GM10847 (cell line): ENCODE data around the gene PHACTR1.

Experiments
- POLR2A ChIP-seq: IDR thresholded peaks from 2 replicates; pipeline ENCODE4 v1.6.1; 2011; ENCODE audit not compliant: insufficient read length; ENCODE audit errors: extremely low read depth

Gene PHACTR1

GRCh38 chr6:13157293-13157692 is 440.7 kb downstream of the PHACTR1 start:
- no peak for TF ChIP-seq POLR2A

DNA sequence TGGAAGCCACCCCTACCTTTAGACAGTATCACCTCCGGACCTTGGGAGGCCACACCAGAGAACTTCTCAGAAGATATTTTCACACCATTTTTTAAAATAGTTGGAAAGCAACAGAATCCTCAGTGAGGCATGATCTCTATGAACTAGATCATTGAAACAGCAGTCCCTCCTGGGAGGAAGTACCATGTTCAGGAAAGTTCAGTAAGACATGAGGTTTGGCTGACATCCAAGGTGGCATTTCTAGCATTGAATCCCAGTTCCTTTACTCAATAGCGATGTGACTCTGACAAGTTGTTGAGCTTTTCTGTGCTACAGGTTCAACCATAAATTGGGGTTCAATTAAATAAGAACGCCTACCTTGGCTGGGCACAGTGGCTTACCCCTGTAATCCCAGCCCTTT is 442.7 kb downstream of the PHACTR1 start:
- TF ChIP-seq POLR2A: no peak

GRCh38 chr6:13163161-13163944 is 446.8 kb downstream of the PHACTR1 start:
- no peak for TF ChIP-seq POLR2A

DNA sequence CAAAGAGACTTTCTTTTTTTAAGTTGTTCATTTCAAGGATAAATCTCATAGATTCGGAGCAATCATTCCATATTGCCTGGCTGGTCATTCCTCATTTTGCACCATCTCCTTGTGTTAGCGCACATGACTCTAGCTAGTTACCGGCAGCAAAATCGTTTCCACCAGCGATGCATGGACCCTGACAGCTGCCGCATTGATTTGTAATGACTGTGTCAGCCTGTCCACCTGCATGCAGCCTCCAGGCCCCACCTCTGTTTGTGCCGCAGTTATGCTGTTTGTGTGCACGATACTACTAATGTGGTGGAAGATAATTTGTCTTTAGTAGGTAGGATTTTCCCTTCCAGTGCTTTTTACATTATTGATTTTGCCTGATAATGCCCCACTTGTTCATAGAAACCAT is 447.7 kb downstream of the PHACTR1 start:
- no peak for TF ChIP-seq POLR2A

DNA sequence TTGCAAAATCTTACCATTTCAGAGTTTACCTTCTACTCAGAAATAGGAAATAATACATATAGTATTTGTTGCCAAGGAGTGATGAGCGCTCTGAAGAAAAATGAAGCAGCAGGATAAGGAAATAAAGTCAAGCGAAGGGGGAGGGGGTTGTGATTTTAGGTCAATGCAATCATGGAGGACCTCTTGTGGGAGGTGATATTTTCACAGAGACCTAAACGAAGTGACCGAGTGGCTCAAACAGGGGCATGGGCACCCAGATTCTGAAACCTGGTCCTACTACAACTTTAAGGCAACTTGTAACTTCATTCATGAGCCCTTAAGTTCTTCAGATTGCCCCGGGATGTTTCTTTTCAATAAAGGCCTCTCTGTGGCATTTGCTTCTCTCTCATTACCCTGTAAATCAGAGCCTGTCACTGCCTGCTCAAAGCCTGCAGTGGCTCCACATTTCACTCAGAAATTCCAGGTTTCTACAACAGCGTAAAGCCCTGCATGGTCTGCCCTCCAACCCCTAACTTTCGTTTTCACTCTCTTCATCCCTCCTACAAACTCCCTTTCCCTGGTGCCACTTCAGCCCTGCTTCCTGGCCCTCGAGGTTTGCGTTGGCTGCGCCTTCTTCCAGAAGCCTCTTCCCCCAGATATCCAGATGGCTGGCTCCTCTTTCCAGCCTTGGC is 449.1 kb downstream of the PHACTR1 start:
- no peak for TF ChIP-seq POLR2A

DNA sequence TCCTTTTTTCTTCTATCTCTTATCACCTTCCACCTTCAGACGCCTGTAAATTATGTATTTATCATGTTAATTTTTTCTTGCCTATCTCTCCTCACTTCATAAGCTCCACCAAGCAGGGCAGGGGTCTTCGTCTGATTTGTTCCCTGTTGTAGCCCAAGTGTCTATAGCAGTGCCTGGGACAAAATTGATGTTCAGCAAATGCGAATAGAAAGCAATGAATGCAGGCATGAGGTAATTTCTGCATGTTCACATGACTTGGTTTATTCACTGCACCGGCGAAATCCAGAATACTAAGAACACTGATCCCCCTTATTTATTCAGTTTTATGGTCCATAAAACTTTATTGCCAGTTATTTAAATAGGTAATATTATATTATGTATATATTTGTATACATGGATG is 449.7 kb downstream of the PHACTR1 start:
- no peak for TF ChIP-seq POLR2A

- TF ChIP-seq POLR2A: no peak
Observed at GRCh38 chr6:13166916-13167315, 450.3 kb downstream of the PHACTR1 start.

DNA sequence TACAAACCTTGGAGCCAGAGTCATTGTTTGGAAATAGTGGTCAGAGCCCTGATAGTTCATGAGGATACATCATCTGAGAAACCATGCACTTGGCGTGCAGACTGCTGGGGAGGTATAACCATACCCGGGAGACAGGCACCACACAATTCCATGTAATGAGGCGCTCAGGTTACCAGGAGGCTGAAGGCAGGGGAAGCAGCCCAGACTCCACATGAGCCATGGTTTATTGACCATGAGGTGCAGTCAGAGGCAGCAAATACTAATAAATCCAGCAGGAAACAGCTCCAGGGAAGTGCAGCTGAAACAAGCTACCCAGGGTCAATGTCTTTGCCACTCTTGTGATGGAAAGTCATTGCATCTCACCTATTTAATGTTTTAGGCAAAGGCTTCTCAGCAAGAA is 455.7 kb downstream of the PHACTR1 start:
- TF ChIP-seq POLR2A: no peak

- no peak for TF ChIP-seq POLR2A
Observed at GRCh38 chr6:13175087-13175486, 458.5 kb downstream of the PHACTR1 start.

DNA sequence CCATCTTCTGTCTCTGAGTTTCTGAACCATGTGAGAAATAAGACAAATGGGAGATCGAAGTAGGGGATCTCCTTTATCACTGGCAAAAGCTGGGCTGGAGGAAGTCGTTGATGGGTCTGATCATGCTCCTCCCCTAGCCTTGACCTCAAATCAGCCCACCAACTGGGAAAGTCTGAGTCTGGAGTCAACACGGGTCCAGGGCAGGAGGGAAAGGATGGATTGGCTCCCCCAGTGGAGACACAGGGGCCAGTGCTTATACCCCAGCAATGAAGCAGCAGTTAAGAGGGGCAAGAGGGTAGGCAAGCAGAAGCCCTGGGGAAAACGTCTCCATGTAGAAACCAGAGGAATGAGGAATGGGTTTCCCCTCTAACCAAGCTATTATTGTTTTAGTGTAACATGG is 459.2 kb downstream of the PHACTR1 start:
- TF ChIP-seq POLR2A: no peak

DNA sequence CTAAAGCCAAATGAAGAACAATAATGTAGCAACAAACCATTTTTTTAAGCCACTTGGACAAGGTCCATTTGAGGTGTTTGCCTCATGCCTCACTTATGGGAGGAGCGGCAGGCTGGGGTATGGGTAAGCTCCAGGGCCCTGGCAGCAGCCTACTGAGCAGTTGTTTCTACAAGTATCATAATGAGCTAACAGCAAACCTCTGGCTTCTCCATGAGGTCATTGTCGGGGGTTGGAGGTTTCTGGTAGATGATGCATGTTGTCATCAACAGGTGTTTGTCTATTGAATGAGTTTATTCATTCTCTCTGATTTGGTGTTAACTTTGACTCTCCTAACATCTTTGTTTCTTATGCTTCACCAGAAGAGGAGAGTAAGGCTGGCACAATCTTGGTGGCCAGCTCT is 461.1 kb downstream of the PHACTR1 start:
- TF ChIP-seq POLR2A: no peak

- TF ChIP-seq POLR2A: no peak
Observed at GRCh38 chr6:13178107-13178506, 461.5 kb downstream of the PHACTR1 start.

DNA sequence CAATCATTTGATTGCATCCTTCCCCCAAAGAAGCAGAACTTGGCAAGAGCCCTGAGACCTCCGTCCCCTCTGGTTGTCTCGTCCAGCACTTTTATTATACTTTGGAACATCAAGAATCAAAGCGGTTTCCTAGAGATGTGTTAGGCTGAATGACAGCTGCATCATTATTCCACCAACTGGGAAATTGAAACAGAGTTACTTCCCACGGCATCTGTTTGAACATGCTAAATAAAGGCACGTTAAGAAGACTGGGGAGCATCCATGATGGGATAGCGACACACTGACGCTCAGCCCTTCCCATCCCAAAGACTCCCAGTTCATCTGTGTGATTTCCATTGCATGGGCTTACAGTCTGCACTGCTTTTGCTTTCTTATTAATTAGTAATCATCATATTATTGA is 464.0 kb downstream of the PHACTR1 start:
- no peak for TF ChIP-seq POLR2A

- TF ChIP-seq POLR2A: no peak
Observed at GRCh38 chr6:13181393-13181792, 464.8 kb downstream of the PHACTR1 start.

- TF ChIP-seq POLR2A: no peak
Observed at GRCh38 chr6:13183415-13184088, 467.0 kb downstream of the PHACTR1 start.

DNA sequence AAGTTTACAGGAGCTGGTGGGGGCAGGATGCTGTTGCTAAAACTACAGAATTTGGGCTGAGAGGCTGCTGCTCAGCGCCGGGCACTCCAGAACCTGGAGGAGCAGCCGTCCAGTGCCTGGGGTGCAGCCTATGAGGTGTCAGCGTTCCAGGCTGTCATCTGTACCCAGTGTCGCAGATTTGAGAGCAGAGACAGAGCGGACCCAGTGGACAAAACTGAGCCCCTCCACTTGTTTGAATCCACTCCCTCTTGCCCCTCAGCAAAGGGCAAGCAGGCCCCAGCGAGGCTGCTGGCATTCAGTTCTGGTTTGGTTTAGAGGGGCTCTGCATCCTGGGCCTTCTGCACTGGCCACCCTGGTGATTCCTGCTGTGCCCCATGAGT is 467.5 kb downstream of the PHACTR1 start:
- no peak for TF ChIP-seq POLR2A
